ENCODE results near the gene VPS9D1.
A peak's percentile ranks its signal among the peaks of the same experiment; 100 is the strongest.

The VPS9D1 gene, protein sequence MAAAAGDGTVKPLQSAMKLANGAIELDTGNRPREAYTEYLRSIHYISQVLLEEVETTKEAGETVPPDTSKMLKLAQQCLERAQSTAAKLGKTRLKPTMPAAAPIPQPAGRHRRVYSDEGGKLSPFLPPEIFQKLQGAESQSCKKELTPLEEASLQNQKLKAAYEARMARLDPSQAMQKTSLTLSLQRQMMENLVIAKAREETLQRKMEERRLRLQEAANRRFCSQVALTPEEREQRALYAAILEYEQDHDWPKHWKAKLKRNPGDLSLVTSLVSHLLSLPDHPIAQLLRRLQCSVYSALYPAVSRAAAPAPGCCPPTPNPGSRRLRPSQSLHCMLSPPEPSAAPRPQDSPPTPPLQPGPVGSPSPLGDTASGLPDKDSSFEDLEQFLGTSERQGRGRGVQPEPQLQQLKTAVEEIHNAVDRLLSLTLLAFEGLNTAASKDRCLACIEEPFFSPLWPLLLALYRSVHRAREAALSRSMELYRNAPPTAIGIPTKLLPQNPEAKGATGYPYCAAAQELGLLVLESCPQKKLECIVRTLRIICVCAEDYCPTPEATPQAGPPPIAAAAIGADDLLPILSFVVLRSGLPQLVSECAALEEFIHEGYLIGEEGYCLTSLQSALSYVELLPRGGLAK

DNA sequence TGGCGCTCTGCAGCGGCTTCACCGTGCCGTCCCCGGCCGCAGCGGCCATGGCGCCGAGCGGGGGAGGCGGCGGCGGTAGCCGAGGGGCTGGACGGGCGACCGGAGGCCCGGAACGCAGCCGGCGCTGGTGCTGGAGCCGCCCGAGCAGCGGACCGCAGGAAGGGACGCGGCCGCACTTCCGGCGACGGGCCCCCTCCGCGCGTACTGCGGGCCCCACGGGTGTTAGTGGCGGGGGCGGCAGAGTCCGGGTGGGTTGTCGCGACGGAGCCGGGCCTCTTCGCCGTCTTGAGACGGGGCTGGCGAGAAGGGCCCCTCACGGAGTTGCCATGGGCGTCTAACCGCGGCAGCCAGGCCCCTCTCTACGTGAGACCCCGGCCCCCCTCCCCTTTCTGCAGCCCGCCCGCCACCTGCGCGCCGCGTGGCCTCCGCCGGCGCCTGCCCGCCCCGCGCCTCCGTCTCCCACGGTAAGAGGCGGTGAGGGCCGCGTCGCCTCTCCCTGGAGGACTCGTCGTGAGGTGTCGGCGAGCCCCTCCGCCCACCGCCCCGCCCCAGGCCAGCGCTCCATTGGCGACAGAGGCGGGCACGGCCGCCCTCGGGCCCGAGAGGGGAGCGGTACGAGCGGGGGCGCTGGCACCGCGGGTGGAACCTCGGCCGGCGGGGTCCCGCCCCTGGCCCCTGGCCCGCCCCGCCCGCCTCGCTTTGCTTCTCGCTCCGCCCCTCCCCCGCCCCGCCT is at the start of gene VPS9D1, which contains the start of gene ZNF276:
VPS9D1 (minus strand) TSS at position 86 of the 733 bp plus-strand sequence; CDS start at position 49, 37 bp downstream.
ZNF276 (plus strand) TSS at position 725 of the 733 bp plus-strand sequence. CDS start 104 bp downstream, outside the sequence.
- peak; percentile 83 for DNase-seq (ENCODE audit: low read depth)

DNA sequence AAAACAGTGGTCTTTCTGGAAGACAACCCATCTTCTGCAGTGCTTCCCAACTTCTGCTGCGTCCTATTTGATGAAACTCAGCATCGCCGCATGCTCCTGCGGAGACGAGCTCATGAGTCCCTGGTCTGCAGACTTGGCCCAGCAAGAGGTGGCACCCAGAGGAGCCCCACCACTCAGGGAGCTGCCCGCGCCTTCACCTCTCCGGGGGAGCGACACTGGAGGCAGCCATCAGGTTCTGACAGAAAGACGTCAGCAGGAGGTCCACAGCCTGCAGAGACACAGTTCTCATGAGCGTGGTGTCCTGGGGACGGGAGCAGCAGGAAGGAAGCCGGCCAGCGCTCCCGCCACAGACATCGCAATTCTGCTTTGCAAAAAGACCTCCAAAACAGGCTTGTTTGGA is 49.7 kb upstream of the VPS9D1 start:
- no peak for DNase-seq (ENCODE audit: low read depth)

DNA sequence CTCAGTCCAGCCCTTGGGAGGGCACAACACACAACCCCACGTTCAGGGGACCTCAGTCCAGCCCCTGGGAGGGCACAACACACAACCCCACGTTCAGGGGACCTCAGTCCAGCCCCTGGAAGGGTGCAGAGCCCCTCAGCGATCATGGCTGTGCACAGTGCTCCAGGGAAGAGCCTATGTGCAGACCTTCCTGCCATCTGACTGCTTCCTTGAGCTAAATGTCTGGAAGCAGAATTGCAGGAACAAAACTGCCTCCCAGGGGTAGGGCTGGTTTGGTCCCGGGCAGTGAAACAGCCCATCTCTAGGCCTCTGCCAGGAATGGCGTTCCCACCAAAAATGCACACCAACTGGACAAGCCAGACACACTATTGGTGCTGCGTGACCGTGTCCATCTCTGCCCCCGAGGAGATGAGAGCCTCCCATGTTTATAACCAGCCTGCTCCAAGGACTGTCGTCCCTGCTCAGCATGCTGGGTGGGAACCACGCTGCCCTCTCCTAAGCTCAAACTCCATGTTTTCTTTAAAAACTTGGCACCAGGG is 44.7 kb upstream of the VPS9D1 start:
- DNase-seq (ENCODE audit: low read depth), result no peak

DNA sequence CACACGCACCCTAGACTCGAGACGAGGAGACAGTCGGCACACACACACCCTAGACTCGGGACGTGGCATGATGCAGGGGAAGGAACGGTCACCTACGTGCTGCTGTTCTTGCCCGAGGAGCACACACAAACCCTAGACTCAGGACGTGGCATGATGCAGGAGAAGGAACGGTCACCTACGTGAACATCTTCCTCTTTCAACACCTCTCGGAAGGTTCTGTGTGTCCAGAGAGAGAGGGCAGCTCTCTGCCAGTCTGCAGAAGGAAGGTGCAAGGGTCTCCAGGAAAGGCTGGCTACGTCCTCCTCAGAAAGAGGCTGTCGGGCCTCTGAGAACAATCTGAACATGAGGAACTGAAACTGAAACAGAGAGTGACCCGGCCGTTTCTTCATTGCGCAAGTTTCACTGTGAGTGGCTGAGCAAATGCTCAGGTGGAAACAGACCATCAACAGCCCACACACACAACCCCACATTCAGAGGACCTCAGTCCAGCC is 44.1 kb upstream of the VPS9D1 start:
- DNase-seq (ENCODE audit: low read depth), result peak; percentile 24

DNA sequence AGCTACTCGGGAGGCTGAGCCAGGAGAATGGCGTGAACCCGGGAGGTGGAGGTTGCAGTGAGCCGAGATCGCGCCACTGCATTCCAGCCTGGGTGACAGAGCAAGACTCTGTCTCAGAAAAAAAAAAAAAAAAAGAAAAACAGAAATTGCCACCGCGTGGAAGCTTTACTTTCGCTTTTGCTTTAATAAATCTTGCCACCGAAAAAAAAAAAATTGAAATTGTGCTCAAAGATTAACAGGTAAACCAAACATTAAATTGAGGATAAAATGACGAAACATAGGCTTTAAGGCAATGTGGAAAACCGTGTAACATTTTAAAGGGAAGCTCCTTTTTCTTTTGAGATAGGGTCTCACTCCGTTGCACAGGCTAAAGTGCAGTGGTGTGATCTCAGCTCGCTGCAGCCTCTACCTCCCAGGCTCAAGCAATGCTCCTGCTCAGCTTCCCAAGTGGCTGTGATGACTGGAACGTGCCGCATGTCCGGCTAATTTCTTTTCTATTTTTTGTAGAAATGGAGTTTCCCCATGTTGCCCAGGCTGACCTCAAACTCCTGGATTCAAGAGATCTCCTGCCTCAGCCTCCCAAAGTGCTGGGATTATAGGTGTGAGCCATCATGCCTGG is 40.7 kb upstream of the VPS9D1 start:
- DNase-seq (ENCODE audit: low read depth), result no peak

DNA sequence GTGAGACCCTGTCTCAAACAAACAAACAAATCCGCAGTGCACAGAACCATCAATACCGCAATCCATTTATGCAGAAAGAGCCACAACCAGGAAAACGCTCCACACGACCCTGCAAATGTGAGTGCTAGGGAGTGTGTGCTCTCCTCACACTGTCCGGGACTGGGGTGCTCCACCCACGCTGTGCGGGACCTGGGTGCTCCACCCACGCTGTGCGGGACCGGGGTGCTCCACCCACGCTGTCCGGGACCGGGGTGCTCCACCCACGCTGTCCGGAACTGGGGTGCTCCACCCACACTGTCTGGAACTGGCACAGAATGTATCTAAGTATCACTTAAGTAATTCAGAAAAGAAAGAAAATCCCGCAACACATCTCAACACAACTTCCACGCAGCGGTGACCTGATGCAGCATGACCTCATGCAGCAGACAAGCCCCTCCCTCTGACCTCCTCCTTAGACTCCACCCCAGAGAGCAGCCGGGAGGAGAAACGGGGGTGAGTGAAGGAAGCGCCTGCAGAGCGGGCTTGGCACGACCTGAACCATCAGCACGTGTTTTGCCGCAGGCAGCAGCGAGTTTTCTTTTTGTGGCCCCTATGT is 39.1 kb upstream of the VPS9D1 start:
- no peak for DNase-seq (ENCODE audit: low read depth)

DNA sequence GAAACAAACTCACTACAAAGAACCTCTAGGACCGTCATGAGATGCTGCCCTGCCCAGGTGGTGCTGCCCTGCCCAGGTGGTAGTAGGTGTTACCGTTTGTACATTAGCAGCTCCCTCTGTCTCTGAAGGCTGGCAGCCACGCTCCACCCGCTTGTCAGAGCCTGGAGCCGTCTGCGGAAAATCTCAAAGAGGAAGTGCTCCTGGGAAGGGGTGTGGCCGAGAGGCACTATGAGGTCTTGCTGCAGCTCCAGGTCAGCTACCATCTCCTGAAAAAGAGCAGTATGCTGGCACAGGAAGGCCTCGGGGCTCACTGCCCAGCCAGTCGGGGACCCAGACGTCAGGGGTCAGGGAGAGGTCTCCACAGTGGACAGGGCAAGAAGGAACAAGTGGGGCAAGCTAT is 28.9 kb upstream of the VPS9D1 start:
- DNase-seq (ENCODE audit: low read depth), result no peak

DNA sequence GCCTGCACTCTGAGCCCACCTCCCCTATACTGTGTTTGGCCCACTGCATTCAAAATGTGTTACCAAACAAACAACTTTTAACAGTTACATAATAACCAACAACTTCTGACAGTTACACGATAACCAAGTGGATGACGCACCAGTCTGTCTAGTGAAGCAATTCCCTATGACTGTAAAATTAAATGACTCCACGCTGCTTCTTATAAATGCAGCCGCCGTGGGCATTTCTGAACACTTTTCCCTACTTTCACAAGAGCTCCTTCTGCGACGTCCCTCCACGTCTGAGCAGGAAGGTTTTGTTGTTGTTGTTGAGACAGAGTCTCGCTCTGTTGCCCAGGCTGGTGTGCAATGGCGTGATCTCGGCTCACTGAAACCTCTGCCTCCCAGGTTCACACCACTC is 28.2 kb upstream of the VPS9D1 start:
- DNase-seq (ENCODE audit: low read depth), result no peak

DNA sequence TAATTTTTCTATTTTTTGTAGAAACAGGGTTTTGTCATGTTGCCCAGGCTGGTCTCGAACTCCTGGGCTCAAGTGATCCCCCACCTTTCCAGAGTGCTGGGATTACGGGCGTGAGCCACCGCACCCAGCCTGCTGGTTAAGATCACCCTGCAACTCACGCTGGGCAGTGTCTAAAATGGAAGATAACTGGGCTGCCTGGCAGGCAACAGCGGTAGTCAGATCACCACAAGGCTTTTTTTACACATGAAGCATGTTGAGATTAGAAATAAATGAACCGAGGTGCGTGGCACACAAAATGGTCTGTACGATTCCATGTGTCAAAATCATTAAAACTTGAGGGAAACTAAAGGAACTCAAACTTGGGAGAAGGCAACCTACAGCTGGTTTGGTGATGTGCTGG is 27.4 kb upstream of the VPS9D1 start:
- no peak for DNase-seq (ENCODE audit: low read depth)

DNA sequence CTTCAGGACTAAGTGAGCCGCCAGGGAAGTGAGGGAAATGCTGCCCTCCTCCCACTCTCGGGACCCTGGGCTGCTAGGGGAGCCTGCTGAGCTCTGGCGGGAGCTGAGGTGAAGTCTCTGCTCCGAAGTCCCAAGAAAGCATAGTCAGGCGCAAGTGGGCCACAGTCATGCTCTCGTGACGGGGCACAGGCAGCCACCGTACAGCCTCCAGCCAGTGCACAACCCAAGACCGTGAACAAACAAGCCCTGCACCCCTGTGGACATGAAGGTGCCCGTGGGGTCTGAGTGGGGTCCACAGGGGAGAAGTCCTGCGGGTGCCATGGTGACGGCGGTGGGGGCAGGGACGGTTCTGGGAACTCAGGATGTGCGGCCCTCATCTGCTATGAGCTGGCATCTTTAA is 25.3 kb upstream of the VPS9D1 start:
- no peak for DNase-seq (ENCODE audit: low read depth)

DNA sequence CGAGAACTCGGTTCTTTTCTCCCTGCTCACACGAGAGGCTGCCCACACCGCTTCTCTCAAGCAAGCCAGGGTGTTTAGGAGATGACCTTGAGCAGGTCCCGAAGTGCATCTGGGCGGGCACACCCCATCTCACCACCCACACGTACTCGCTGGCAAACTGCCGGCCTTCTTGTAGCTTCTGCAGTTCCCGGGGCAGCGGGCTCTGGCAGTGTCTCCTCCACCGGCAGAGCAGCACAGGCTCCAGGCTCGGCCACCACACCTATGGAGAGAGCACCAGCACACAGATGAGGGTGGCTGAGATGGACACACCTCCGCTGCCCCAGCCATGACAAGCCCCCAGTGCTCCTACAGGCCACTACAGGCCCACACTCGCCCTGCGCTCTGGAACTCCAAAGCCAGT is 24.1 kb upstream of the VPS9D1 start:
- DNase-seq (ENCODE audit: low read depth), result no peak

DNA sequence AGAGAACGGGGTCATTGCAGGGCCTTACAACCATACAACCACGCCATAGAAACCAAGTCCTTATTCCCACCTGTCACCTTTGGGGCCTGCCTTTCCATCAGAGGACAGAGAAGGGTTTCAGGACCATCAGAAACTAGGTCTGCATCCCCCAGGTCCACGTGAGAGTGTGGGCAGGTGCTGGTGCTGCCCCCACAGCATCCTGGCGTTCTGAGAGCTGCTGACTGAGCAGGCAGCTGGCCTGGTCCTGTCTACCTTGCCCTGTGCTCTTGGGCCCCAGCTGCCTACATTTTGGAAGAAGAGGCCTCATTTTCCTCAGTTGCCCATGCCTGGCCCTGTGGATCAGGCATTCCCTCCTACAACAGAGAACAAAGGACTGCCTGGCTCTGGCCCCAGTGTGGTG is 22.2 kb upstream of the VPS9D1 start:
- DNase-seq (ENCODE audit: low read depth), result no peak

DNA sequence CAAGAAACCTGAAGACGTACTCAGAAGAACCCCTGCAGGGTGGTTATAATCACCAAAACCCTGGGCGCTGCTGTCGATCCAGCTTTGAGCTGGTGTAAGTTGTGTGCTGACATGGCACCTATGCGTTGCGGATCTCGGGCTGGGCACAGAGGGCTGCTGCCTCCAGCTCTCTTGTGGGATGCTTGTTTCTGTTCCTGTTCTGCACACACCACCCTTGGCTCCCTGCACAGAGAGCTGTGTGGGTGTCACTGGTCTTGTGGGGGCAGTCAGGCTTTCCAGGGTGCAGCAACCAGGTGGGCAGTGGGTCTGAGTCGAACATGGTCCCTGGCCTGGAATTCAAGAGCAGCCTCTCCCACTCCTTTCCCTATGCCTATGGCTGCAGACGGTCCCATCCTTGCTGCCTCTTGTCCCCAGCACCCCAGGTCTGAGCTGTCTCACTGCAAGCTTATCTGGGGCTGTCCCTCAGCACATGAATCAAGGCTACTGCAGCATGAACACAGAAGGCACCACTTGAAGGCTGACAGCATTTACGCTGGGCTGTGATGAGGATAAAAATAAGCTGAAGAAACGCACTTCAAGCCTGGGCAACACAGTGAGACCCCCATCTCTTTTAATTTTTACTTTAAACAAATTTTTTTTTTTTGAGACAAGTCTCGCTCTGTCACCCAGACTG is 20.8 kb upstream of the VPS9D1 start:
- DNase-seq (ENCODE audit: low read depth), result no peak

DNA sequence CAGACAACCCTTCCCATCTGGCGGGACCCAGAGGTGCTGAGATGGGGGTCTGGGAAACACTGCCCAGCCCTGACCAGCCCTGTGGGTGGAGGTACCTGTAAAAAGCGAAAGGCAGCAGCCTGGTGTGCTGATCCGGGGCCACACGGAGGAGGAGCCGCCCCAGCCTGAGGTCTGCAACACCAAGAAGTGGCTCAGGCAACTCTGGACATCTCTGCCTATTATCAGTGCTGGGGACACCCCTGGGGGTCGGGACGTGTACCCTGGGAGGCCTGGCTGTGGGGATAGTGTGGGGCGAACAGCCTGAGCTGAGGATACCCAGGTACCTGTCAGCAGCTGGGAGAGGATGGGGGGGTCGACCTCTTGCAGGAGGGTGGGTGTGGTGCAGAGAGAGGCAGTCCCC is 18.7 kb upstream of the VPS9D1 start:
- no peak for DNase-seq (ENCODE audit: low read depth)

DNA sequence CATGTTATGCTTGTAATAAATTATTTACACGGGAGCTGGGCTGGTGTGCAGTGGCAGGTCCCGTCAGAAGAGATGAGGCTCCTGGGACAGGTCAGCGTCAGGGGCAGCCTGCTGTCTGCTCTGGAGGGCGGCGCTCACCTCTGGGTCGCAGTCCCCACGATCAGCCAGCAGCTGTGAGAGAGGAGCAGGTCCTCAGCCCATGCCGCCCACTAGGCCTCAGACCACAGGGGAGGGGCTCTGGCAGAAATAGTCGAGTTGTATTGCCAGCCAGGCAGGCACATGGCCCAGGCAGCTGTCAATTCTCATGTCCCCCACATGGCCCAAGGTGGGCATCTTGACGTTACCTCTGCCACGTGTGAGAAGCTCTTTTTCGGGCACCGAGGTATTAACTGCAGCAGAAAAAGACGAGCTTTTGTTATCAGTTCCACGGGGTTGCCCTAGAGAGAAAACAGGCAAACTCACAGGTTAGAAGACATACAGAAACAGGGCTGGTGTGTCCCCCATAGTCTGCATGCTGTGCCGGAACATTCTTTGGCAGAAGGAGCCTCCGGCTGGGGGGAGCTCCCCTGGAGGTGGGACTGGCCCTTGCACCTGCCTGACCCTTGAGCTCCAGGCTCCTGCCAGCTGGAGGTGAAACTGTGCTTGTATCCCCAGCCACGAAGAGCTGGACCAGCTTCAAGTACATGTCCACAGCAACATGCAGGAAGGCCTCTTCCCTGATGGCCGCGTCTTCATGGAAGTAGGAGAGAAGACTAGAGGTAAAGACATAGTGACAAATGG is 18.0 kb upstream of the VPS9D1 start:
- DNase-seq (ENCODE audit: low read depth), result no peak

DNA sequence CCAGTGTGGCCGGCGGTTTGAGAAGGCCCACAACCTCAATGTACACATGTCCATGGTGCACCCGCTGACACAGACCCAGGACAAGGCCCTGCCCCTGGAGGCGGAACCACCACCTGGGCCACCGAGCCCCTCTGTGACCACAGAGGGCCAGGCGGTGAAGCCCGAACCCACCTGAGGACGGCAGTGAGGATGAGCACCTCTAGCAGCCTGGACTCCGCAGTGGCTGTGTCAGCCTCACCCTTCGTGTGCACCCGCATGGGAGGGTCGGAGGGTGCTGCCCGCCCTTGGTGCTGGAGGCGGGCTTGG is 17.3 kb upstream of the VPS9D1 start:
- no peak for DNase-seq (ENCODE audit: low read depth)

DNA sequence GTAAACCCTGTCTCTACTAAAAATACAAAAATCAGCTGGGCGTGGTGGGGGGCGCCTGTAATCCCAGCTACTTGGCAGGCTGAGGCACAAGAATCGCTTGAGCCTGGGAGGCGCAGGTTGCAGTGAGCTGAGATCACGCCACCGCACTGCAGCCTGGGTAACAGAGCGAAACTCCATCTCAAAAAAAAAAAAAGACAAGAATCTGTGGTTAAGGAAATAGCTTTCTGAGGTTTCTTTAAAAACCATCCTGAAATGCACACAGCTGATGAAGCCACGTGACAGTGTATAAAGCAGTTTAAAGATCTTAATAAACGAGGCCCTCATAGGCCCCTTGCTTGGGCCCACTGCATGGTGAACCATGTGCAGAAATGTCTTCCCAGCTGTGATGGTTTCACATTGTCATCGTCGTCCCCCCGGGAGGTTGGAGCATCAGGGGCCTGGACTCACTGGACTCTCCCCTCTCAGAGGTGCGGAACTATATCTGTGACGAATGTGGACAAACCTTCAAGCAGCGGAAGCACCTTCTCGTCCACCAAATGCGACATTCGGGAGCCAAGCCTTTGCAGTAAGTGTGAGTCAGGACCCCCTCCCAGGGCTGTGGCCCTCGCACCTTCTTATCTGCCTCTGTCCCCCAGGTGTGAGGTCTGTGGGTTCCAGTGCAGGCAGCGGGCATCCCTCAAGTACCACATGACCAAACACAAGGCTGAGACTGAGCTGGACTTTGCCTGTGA is 16.8 kb upstream of the VPS9D1 start:
- peak; percentile 23 for DNase-seq (ENCODE audit: low read depth)

DNA sequence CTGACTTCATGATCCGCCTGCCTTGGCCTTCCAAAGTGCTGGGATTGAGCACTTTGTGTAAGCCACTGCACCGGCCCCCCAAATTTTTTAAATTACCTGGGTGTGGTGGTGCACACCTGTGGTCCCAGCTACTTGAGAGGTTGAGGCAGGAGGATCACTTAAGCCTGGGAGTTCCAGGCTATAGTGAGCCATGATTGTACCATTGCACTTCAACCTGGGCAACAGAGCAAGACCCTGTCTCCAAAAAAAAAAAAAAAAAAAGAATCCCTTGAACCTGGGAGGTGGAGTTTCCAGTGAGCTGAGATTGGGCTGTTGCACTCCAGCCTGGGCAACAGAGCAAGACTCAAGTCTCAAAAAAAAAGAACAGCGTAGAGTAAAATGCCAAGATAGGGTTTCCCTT is 15.9 kb upstream of the VPS9D1 start:
- no peak for DNase-seq (ENCODE audit: low read depth)

DNA sequence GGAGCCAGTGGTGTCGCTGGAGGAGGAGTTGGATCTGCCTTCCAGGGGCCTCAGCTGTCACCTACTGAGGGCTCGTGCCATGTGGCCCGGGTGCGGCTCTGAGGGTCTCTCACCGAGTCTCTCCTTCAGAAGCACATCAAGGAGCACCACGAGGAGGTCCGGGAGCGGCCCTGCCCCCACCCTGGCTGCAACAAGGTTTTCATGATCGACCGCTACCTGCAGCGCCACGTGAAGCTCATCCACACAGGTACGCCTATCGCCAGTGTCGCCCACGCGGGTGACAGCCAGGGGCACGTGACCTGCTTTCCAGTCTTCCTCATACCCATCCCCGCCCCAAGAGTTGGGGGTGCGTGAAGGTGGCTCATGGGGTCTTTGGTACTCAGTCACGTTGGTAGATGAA is 13.1 kb upstream of the VPS9D1 start:
- no peak for DNase-seq (ENCODE audit: low read depth)

DNA sequence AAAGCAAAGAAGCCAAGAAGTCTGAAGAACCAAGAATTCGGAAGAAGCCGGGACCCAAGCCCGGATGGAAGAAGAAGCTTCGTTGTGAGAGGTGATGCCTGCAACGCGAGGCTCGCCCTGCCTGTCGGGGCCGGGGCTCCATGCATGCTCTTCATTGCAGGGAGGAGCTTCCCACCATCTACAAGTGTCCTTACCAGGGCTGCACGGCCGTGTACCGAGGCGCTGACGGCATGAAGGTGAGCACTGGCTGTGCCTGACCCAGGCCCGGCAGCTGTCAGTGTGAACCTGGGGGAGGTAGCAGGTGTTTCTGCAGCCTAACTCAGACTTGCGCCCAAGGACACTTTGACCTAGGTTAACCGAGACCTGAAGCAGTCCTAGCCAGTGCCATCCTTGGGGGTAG is 12.6 kb upstream of the VPS9D1 start:
- DNase-seq (ENCODE audit: low read depth), result no peak

Data from activated T-cell treated with anti-CD3 and anti-CD28 coated beads for 48 hours (primary cell).